CD4-positive, alpha-beta T cell treated with Interleukin-21 for 1 hour (primary cell): ENCODE data around the gene TCF7L1.

Source experiments
- DNase-seq: peaks from one replicate; pipeline ENCODE4 v3.0.0-alpha.2; 2020

Gene TCF7L1

GRCh38 chr2:85234868-85235267, 101.7 kb downstream of the TCF7L1 start:
- no peak for DNase-seq

DNA sequence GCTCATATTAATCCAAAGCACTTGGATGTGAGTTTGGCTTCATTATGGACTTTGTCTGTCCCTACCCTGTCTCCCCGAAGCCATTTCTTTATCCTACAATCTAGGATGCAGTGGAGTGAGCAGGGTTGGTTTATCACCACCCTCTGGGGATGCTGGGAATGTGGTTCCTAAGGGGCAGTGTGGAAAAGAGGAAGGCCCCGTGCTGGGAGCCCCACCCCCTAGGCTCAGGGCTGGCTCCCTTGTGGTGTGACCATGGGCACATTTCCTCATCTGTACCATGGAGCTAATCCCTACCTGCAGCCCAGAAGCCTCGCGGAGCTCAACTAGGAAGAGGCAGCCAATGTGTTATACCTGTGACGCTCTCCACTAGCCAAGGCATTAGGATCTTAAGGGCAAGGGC, 102.1 kb downstream of the TCF7L1 start:
- DNase-seq, result no peak

- DNase-seq, result no peak
Observed at GRCh38 chr2:85236084-85236483, 102.9 kb downstream of the TCF7L1 start.

- no peak for DNase-seq
Observed at GRCh38 chr2:85237849-85238565, 104.8 kb downstream of the TCF7L1 start.

GRCh38 chr2:85238607-85239006, 105.4 kb downstream of the TCF7L1 start:
- DNase-seq, result no peak

- no peak for DNase-seq
Observed at GRCh38 chr2:85239102-85239501, 105.9 kb downstream of the TCF7L1 start.

DNA sequence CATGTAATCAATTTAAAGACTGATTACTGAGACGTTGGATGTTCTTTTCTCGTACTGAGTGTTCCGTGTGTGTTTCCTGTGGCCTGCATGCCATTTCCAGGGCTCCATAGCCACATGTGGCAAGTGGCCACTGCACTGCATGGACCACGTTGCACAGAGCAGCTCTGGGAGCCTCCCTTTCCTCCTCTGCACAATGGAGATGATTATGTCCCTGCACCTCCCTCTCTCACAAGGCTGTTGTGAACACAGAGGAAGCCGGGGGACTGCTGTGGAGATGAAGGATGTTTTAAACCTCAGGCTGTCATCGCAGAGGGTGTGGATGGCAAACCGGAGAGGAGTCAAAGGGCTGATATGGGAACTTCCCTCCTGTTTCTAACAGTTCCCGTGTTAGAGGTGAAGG, 106.9 kb downstream of the TCF7L1 start:
- no peak for DNase-seq

GRCh38 chr2:85242321-85242720, 109.1 kb downstream of the TCF7L1 start:
- DNase-seq, result no peak

DNA sequence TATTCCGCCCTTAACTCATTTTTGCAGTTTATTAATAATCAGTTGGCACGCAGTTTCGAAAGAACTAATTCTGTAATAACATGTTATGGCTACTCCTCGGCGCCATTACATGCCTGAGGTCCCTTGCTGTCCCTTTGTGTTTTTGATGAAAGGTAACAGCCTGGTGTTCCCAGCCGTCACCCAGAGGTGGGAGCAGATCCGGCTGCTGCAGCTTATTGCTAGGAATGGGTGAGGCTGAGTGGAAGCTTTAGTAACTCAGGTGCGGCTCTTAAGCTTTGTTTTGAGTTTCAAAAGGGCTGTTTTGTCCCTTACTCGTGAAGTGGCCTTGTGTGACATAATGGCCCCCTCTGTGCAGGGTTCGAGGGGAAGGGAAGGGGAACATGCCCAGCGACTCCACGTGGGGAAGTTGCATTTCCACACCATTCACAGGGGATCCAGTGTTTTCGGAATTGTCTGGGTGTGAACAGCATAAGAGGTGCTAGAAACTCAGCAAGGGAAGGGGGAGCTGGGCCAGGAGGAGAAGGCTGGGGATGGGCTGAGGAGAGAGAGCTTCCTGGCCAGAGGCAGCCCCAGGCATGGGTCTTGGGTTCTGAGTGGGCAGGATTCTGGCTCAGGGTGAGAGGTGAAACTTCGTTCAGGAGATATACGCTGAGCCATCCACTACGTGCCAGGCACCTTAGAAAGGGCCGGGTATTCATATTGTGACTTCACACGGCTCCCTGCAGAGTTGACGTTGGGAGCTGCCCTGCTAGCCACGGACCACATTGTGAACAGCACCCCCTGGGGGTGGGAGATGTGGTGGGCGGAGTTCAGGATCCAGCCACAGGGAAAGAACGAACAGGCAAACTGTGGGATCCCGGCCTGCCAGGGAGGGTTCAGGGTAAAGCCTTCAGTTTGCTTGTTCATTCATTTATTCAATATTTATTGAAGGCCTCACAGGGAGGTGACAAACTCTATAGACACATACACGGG, 110.2 kb downstream of the TCF7L1 start:
- DNase-seq, result no peak

- no peak for DNase-seq
Observed at GRCh38 chr2:85244828-85245227, 111.6 kb downstream of the TCF7L1 start.

DNA sequence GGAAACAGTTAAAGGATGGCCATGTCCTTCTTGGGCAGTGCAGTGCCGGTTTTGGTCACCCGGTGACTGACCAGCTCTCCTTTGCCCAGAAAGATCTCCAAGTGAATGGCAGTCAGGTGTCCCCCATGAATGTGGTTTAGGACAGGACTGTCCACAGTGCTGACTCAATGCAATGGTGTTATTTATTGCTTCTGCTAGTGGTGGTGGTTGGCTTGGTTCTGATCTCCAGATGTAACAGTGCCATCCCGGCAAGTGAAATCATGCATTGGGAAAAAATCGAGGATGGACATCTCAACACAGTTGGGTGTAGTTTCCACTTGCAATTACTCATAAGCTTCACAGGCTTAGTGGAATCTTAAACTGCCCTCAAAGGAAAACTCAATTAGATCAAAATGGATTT, 112.7 kb downstream of the TCF7L1 start:
- DNase-seq, result no peak

DNA sequence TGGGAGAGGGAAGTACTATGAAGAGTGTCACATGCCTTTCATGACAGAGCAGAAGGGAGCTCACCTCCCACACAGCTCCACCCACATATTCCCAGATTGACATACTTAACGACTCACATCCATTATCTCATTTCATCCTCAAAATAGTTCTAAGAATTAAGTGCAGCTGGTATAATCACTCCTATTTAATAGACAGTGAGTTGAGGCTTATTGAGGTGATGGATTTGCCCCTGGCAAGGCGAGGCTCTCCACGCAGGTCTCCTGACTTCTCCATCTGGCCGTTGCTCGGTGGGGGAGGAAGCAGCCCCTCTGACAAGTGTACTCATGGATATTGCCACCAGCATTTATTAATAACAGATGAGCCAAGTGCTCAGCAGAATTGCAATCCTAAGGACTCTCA, 113.2 kb downstream of the TCF7L1 start:
- no peak for DNase-seq

DNA sequence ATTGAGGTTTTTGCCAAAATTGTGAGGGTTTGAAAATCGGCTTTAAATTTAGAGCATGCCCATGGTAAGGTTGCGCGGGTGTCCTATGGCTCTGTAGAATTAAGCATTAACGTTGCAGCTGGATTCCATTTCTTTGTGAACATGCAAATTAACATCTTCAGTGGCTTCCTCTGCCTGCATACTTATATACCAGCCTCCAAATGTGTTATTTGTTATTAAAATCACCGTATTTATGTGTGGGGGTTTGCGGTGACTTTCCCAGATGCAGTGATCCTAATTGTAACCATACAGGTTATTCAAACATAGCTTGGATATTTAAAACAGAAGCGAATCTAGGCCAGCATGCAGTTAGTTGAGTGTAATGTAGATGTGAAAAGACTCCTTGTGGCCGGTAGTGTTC, 114.4 kb downstream of the TCF7L1 start:
- DNase-seq, result no peak

DNA sequence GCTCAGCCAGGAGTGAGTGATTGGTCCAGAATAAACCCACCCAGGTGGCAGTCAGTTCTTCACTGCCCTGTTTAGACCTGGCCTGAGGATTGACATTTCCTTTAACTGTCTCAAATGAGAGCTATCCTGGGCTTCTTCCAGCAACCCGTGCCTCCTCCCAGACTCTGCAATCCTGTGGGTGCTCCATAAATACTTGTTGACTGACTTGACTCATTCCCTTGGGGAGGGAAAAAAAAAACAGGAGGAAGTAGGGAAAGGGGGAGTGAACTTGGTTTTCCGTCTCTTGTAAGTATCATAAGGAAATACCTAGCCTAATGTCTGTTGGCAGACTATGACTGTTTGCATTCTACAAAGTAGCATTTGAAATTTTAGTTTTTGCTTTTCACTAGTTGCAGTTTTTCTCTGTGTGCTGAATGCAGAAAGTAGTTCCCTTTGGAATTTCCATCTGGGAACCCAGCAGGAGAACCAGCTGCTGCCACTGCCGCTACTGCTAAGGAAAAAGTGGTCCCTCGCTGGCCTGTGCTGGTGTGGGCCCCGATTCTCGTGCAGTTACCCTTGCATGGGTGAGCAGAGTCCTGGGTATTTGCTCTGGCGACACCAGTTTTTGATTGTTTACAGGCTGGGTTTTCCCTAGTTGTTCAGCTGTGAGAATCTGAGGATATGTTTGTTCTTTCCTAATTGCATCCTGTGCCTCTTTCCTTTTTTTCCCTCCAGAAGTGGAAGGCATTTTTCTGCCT, 115.7 kb downstream of the TCF7L1 start:
- no peak for DNase-seq

GRCh38 chr2:85250045-85250444, 116.9 kb downstream of the TCF7L1 start:
- no peak for DNase-seq

DNA sequence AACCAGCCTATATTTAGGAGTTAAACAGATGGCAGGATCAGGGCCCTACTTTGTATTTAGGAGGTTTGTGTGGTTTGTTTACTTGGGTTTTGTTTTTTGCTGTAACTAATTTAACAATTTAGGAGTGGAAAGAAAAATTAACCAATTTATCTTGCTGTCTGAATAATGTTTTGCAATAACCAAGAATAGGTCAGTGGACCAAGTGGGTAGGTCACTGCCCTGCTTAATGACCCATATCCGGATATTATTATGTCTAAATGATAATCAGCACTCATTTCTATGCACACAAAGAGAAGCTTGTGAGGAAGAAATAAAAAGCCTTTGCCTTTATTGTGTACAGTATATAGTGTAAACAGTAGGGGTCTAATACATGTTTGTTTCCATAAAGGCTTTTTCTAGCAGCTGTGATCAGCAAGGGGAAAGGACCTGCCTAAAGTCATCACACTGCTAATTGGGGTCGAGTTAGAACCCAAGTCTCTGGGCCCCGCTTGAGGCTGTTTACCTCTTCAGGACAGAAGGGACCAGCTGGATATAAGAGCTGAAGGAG, 118.0 kb downstream of the TCF7L1 start:
- no peak for DNase-seq

DNA sequence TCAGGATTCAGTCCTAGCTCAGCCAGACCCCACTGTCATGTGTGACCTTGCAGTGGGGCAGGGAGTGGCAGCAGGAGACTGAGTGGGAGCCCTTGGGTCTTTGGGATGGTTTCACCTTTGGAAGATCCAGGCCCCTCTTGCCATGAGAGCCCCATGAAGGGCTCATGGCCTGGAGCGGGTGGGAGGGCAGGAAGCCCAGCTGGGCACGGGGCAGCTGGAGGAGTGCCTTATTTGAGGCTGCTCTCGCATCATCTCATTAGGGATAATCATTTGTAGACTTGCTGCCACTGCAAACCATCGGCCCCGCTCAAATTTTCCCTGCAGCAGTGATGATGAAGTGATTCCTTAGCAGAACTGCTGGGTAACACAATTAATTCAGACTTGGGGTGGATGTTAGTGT, 120.7 kb downstream of the TCF7L1 start:
- DNase-seq, result no peak

DNA sequence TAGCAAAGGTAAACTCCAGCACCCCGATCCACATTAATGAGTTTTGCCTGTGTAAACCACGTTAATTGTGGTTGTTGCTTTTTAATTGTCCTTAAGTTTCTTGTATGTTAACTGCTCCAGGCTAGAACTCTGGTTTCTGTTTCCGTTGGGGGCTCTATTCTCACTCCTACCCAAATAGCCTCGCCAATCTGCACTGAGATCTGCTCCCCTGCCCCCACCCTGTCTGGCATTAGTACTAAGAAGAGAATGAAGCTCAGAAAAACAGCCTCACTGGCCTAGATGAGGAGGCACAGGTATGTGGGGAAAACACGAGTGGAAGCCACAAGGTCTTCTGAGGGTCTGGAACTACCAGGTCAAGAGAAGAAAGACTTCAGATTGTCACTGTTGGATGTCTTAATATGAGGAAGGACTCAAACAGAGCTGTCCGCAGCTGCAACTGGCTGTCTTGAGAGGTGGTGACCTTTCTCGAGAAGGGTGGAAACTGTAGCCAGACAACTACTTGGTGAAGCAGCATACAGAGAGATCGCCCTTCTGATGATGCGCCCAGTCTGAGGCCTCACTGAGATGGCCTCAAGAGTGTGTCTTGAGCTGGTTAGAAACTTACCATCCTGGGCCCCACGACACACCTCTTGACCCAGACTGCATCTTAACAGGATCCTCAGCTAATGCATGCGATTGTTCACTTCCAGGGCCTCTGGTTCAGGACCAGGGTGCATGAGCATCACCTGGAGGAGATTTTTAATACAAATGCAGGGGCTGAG, 121.5 kb downstream of the TCF7L1 start:
- no peak for DNase-seq

GRCh38 chr2:85255456-85255812, 122.2 kb downstream of the TCF7L1 start:
- DNase-seq, result no peak

GRCh38 chr2:85255813-85256594, 122.8 kb downstream of the TCF7L1 start:
- DNase-seq, result no peak

DNA sequence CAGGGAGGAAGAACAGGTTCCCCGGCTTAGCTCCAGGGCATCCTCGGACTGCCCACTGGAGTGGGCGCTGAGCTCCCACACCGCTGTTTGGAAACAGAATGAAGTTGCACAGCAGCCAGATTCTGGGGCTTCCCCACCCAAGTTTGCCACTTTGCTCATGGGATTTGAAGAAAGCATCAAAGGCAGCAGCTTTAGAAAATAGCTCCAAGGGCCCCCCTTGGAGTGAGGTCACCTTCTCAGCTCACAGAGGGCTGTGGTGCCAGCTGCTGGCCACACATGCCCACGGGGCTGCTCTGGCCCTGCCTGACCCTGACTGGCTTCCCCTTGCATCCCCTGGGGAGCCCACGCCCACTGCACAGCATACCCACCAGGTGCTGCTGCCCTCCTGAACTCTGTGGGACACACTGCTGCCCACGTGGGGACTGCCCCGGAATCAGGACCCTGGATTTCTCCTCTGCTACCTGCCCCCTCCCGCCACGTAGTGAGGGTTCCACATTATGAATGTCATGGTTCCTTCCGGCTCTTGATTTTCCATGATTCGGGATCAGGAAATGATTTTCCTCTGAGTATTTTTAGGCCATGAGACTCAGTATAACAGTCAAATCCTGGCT, 124.3 kb downstream of the TCF7L1 start:
- DNase-seq, result no peak
